A549 treated with DMSO at 1 μM for 4 hours (cell line): ENCODE measurements around the gene LRP1B. TPM values are rescaled to one million over a fixed set of nuclear protein-coding genes. Genes with fewer than 3 reads are reported as not detected.

Source experiments
- total RNA-seq: library from RNA; stranded (reverse); fragments of 200-300 nt; extraction: Qiagen RNA extraction; gene quantifications from 5 replicates; pipeline ENCODE4 v1.2.3, GENCODE V29; 2022; ENCODE audit warnings: low read depth

Gene LRP1B
- not detected in 5 replicates for total RNA-seq

DNA sequence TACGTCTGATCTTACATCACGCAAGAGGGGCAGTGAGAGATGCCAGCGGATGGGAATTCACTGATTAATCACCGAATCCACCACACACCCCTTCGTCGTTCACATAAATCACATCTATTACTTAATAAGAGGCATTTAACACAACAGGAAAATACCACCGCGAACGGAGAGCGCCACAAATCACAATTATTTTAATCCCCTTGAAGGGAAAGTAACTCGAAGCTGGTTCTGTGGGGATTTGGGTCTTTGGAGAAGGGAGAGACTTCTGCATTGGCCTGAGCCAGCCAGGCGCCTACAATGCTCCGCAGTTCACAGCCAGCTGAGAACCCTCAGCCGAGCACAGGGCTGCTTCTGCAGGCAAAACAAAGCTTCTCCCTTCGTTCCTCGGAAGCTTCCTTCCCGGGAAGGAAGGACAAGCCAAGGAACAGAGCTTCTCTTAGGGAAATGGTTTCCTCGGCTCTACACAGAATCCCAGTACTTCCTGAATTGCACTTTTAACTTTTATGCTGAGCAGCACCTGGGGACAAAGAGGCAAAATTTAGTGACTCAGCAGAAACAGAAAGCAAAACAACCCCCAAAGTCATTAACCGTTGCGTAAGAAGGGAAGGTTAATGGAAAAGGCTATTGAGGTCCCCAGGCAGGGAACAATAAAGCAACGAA, at the start of gene LRP1B:
TSS of gene LRP1B (minus strand) at position 7 of the 660 bp plus-strand sequence. CDS start 287 bp downstream, outside the sequence.

